ENCODE data around the gene CDH1.

CDH1 gene

GRCh38 chr16:68866933-68867332 is 129.8 kb downstream of the CDH1 start:
- DNase-seq, result no peak

- DNase-seq, result no peak
Observed at GRCh38 chr16:68869492-68870088, 132.5 kb downstream of the CDH1 start.

- DNase-seq, result no peak
Observed at GRCh38 chr16:68873635-68874471, 136.8 kb downstream of the CDH1 start.

GRCh38 chr16:68875871-68876270 is 138.8 kb downstream of the CDH1 start:
- DNase-seq, result no peak

DNA sequence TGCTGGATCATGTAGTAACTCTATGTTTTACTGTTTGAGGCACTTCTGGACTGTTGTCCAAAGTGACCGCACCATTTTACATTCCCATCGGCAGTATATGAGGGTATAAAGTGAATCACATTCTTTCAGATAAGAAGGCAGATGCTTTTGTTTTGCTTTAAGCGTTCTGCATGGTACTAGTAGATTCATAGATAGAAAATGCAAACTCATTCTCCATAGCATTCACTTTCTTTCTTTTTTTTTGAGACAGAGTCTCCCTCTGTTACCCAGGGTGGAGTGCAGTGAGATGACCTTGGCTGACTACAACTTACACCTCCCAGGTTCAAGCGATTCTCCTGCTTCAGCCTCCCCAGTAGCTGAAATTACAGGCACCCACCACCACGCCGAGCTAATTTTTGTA is 146.6 kb downstream of the CDH1 start:
- no peak for DNase-seq

GRCh38 chr16:68884401-68884800 is 147.3 kb downstream of the CDH1 start:
- no peak for DNase-seq
